ENCODE data around the gene RNF41.

Gene RNF41

DNA sequence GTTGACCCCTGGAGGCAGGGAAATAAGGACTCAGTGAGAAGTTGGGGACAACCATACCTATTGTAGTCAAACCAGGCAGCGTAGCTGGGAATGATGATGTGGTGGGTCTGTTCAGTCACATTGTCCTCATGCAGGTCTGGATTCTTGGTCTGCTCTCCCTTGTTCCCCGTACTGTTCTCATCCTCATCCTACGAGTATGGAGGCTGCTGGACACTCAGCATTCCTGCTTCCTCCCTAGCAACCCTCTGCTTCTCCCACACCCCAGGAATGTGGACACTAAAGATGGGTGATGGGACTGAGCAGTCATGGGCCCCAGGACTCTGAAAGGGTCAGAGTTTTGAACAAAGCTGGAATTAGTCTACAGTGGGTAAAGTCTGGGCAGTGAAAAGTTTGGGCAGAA, 43.4 kb downstream of the RNF41 start:
- no peak overlapping the region for H3K4me3 ChIP-seq (ENCODE audit: low read depth, low read length)
- TF ChIP-seq, protein P1, sequence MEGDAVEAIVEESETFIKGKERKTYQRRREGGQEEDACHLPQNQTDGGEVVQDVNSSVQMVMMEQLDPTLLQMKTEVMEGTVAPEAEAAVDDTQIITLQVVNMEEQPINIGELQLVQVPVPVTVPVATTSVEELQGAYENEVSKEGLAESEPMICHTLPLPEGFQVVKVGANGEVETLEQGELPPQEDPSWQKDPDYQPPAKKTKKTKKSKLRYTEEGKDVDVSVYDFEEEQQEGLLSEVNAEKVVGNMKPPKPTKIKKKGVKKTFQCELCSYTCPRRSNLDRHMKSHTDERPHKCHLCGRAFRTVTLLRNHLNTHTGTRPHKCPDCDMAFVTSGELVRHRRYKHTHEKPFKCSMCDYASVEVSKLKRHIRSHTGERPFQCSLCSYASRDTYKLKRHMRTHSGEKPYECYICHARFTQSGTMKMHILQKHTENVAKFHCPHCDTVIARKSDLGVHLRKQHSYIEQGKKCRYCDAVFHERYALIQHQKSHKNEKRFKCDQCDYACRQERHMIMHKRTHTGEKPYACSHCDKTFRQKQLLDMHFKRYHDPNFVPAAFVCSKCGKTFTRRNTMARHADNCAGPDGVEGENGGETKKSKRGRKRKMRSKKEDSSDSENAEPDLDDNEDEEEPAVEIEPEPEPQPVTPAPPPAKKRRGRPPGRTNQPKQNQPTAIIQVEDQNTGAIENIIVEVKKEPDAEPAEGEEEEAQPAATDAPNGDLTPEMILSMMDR (IDR thresholded peaks at IDR 0.05; ENCODE audit: borderline replicate concordance, insufficient read depth, low read depth, low read length), result no peak

DNA sequence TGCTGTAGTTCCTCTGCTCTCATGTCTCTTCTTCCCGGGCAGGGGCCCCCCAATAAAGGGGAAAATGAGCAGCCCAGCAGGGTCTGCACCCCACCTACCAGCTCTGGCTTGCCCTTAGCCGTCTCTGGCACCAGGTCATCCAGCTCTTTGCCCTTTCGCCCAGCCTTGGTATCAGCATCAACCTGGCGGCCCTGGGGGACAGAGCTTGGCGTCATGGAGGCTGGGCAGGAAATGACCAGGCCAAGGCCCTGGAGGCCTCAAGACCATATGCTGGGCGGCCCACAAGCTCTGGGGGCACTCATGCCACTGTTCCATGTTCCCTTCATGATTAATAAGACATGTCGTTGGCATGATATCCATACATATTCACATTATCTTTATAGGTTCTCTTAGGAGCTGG, 48.9 kb downstream of the RNF41 start:
- TF ChIP-seq, protein P1 (IDR thresholded peaks at IDR 0.05; ENCODE audit: borderline replicate concordance, insufficient read depth, low read depth, low read length), result no peak
- no peak overlapping the region for H3K4me3 ChIP-seq (ENCODE audit: low read depth, low read length)

DNA sequence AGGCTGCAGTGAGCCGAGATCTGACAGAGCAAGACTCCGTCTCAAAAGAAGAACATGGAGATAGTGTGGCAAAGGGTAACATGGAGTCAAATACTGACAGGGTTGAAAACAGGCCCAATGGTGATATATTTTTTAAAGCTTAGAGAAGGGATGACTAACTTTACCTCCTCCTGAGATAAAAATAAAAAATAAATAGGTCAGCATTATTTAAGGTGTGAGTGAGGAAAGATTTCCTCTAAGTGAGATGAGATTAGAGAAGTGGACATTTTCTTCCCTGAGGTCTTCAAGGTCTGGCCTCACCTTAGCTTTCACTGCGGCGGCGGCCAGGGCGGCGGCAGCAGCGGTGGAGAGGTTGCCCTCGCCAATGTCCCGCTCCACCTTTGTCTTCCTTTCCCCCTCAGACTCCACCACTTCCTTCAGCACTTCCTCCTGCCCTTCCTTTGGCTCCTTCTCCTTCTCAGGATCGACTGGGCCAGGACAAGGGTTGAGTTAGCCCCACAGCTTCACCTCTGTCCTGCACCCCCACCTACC, 52.4 kb downstream of the RNF41 start:
- H3K4me3 ChIP-seq (ENCODE audit: low read depth, low read length), result no peak overlapping the region
- TF ChIP-seq, protein P1 (IDR thresholded peaks at IDR 0.05; ENCODE audit: borderline replicate concordance, insufficient read depth, low read depth, low read length), result no peak

DNA sequence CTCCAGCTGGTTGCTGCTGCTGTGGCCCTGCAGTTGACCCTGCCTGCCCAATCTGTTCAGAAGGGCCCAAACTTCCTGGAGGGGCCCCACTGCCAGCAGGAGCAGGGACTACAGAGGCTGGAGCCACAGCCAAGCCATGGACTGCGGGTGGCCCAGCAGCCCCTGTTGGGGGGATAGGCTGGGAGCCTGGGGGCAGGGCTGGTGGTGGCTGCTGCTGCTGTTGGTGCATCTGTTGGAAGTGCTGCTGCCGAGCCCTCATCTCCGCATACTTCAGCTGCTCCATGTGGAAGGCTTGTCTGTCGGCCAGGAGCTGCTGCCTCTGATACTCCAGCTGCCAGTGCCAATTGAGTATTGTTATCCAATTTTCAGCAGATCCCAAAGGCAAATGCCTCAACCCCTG, 56.4 kb downstream of the RNF41 start:
- TF ChIP-seq, protein P1 (IDR thresholded peaks at IDR 0.05; ENCODE audit: borderline replicate concordance, insufficient read depth, low read depth, low read length), result no peak
- no peak overlapping the region for H3K4me3 ChIP-seq (ENCODE audit: low read depth, low read length)

DNA sequence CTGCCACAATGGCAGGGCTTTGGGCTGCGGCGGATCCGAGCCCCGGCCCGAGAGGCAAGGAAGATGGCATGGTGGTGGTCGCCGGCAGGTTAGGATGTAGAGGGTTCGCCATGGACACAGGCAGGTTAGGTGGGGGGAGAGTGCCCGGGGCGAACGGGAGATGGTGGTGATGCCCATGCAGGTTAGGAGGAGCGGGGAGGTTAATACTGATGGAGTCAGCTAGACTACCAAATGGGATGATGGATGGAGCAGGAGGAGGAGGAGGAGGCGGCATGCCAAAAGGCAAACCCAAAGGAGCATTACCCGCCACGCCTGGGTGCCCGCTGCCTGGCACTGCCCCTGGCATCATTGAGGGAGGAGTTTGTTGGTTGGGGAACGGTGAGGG, 57.4 kb downstream of the RNF41 start:
- TF ChIP-seq, protein P1 (IDR thresholded peaks at IDR 0.05; ENCODE audit: borderline replicate concordance, insufficient read depth, low read depth, low read length), result no peak

DNA sequence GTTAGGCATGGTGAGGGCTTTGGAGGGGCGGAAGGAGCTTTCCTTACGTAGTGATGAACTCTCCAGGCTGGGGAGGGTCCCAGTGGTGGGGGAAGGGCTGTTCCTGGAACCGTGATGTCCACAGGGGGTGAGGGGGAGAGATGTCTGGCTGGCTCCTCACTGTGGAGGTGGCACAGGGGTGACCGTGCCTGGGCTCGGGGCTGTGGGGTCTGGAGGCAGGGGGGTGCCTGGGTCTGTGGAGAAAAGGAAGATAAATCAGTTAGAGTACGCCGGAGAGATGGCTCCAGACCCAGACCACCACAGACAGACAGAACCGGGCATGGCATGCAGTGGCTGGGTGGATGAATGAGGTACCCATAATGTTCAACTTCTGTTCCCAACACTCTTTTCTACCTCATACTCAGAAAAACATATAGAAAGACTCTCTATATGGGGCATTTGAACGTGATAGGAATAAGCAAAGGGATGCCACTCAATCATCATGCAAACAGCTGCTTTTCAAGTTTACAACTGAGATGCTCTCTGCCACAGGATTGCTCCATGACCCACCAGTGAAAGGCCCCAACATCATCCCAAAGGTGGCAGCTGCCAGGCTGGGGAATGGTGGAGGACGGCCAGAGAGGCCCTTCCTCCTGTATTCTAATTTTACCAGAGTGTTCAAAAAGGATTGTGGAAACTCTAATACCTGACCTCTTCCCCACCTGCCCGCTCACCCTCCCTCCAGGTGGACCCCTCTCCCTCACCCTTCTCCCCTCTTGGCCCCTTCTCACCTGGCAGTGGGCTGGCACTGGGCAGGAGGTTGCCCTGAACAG, 58.0 kb downstream of the RNF41 start:
- TF ChIP-seq, protein P1 (IDR thresholded peaks at IDR 0.05; ENCODE audit: borderline replicate concordance, insufficient read depth, low read depth, low read length), result no peak

More for the DNA sequence above, 57.4 kb downstream of the RNF41 start:
- no peak overlapping the region for H3K4me3 ChIP-seq (ENCODE audit: low read depth, low read length)

More for the DNA sequence above, 58.0 kb downstream of the RNF41 start:
- no peak overlapping the region for H3K4me3 ChIP-seq (ENCODE audit: low read depth, low read length)

Data from GM12875 (cell line).